ENCODE data around the gene LACTBL1. TPM values are rescaled to one million over a fixed set of nuclear protein-coding genes. Genes with fewer than 3 reads are reported as not detected.

LACTBL1 gene
- total RNA-seq, 2 experiments from 2014 or later, result not detected

DNA sequence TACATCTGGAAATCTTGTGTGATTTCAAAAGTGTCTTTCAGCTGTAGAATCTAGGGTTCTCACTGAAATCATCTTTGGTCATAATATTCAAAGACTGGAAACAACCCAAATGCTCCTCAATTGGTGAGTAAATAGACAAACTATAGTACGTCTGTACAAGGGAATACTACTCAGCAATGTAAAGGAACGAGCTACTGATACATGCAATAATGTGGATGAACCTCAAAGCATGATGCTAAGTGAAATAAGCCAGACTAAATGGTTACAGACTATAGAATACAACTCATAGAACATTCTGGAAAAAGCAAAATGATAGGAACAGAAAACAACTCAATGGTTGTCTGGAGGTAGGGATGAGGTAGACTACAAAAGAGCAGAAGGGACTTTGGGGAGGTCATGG lies 2.6 kb downstream of the LACTBL1 start:
- H3K4me2 ChIP-seq (ENCODE audit: low read length), result no peak overlapping the region
- H3K27ac ChIP-seq (ENCODE audit: low read depth, low read length, poor library complexity, severe bottlenecking), result no peak overlapping the region
- ChIA-PET POLR2A (no interaction called here), CTCF (ENCODE audit: unreplicated experiment) (interaction anchor here (0.5 kb wide), 1 partner anchor 308 kb away, joined by 3 read pairs; no protein-coding TSS in a partner anchor)
- H3K4me3 ChIP-seq (ENCODE audit: low read depth, low read length, poor library complexity, severe bottlenecking), result no peak overlapping the region
- H3K36me3 ChIP-seq (ENCODE audit: insufficient read depth, low read length), result no peaks in the 10 kb centered on the region
- intact Hi-C loops (cut with micrococcal nuclease; ENCODE audit: unreplicated experiment), result no loop called here
- H2AFZ ChIP-seq (ENCODE audit: low read length), result no peak overlapping the region
- no peak for DNase-seq (ENCODE audit: low spot score)
- H3K9me3 ChIP-seq (ENCODE audit: low read length), result no peaks in the 10 kb centered on the region
- no peaks in the 10 kb centered on the region for H3K9me2 ChIP-seq (ENCODE audit: insufficient read depth, low read length)
- BruUV-seq (replicated peaks), result no TSS peak
- no peak for TF ChIP-seq CTCF (conservative IDR thresholded peaks at IDR 0.05; ENCODE audit: low read length)
- TF ChIP-seq EZH2phosphoT487 (IDR thresholded peaks at IDR 0.05; ENCODE audit: borderline replicate concordance, low read depth, low read length), result no peak
- no peaks in the 10 kb centered on the region for H3K79me2 ChIP-seq (ENCODE audit: insufficient read depth, low read depth, low read length)
- no peaks in the 10 kb centered on the region for H4K20me1 ChIP-seq (ENCODE audit: insufficient read depth, low read length)
- H3K4me1 ChIP-seq (ENCODE audit: insufficient read depth, low read length, poor library complexity, severe bottlenecking), result no peaks in the 10 kb centered on the region

GRCh38 chr1:22969304-22969709 lies 3.4 kb downstream of the LACTBL1 start:
- Histone ChIP-seq H3K79me2 (ENCODE audit: insufficient read depth, low read depth, low read length) (no peaks in the 10 kb centered on the region), H3K36me3 (ENCODE audit: insufficient read depth, low read length) (no peaks in the 10 kb centered on the region), H3K4me3 (ENCODE audit: low read depth, low read length, poor library complexity, severe bottlenecking) (no peak overlapping the region), H3K27ac (ENCODE audit: low read depth, low read length, poor library complexity, severe bottlenecking) (no peak overlapping the region), H3K9me2 (ENCODE audit: insufficient read depth, low read length) (no peaks in the 10 kb centered on the region), H4K20me1 (ENCODE audit: insufficient read depth, low read length) (no peaks in the 10 kb centered on the region), H3K9me3 (ENCODE audit: low read length) (no peaks in the 10 kb centered on the region), H3K4me1 (ENCODE audit: insufficient read depth, low read length, poor library complexity, severe bottlenecking) (no peaks in the 10 kb centered on the region), H3K4me2 (ENCODE audit: low read length) (no peak overlapping the region), H2AFZ (ENCODE audit: low read length) (no peak overlapping the region)
- ChIA-PET POLR2A (no interaction called here), CTCF (ENCODE audit: unreplicated experiment) (no interaction called here)
- intact Hi-C loops (cut with micrococcal nuclease; ENCODE audit: unreplicated experiment), result no loop called here
- TF ChIP-seq EZH2phosphoT487 (IDR thresholded peaks at IDR 0.05; ENCODE audit: borderline replicate concordance, low read depth, low read length) (no peak), CTCF (conservative IDR thresholded peaks at IDR 0.05; ENCODE audit: low read length) (no peak)
- no TSS peak for BruUV-seq (replicated peaks)
- DNase-seq (ENCODE audit: low spot score), result no peak

DNA sequence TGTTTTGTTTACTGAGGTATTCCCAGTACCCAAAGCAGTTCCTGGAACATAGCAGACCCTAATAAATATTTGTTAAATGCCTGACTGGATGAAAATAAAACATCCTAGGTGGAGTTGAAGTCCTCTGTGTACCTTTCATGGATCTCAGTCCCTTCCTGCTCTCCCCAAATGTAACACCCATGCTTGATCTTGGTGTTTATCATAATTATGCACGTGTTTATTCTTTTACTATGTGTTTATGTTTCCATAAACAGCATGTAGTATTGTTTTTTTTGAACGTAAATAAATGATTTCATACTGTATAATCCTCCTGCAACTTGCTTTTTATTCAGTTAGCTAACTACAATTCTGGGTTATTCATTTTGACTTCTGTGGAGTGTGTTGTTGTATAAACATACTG lies 4.8 kb downstream of the LACTBL1 start:
- Histone ChIP-seq H3K9me3 (ENCODE audit: low read length) (no peaks in the 10 kb centered on the region), H3K4me2 (ENCODE audit: low read length) (no peak overlapping the region), H4K20me1 (ENCODE audit: insufficient read depth, low read length) (no peaks in the 10 kb centered on the region), H3K36me3 (ENCODE audit: insufficient read depth, low read length) (no peaks in the 10 kb centered on the region), H3K79me2 (ENCODE audit: insufficient read depth, low read depth, low read length) (no peaks in the 10 kb centered on the region), H3K4me3 (ENCODE audit: low read depth, low read length, poor library complexity, severe bottlenecking) (no peak overlapping the region), H3K27ac (ENCODE audit: low read depth, low read length, poor library complexity, severe bottlenecking) (no peak overlapping the region), H2AFZ (ENCODE audit: low read length) (no peak overlapping the region), H3K9me2 (ENCODE audit: insufficient read depth, low read length) (no peaks in the 10 kb centered on the region), H3K4me1 (ENCODE audit: insufficient read depth, low read length, poor library complexity, severe bottlenecking) (no peaks in the 10 kb centered on the region)
- DNase-seq (ENCODE audit: low spot score), result no peak
- intact Hi-C loops (cut with micrococcal nuclease; ENCODE audit: unreplicated experiment), result no loop called here
- TF ChIP-seq EZH2phosphoT487 (IDR thresholded peaks at IDR 0.05; ENCODE audit: borderline replicate concordance, low read depth, low read length), result no peak
- no peak for TF ChIP-seq CTCF (conservative IDR thresholded peaks at IDR 0.05; ENCODE audit: low read length)
- POLR2A ChIA-PET, result no interaction called here
- CTCF ChIA-PET (ENCODE audit: unreplicated experiment), result no interaction called here
- no TSS peak for BruUV-seq (replicated peaks)
